Stimulated activated CD4-positive, alpha-beta T cell treated with anti-CD3 and anti-CD28 coated beads, Interleukin-1b, Interleukin-23, amount 100 ng/mL, for 24 hours (primary cell): ENCODE results near the gene DNAH3.
"Not testable (repeated sequence)": the region's sequence is repeated elsewhere in the genome, so short reads cannot be mapped to it uniquely, and the experiment has no call there.

ENCODE experiments used
- DNase-seq, 4 experiments: peaks; one replicate each; pipeline ENCODE4 v3.0.0-alpha.2; 2020; ENCODE audit warnings: low read depth in 4 of 4, low spot score in 1 of 4

Gene DNAH3

DNA sequence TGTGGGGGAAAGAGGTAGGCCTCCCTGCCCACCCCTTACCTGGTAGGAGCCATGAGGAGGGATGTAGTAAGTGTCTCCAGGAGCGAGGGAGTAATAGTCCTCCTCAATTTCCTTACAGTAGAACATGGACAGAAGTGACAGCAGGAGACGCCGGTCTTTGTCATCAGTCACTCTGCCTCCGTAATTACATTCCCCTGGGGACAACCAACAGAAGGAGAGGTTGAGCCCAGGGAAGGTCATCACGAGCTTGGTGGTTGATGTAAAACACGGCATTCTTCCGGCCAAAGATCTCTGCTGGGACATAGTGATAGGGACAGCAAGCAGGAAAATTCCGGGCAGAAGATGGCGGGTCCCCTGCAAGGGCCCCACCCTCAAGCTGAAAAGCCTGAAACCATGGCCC, 202.2 kb downstream of the DNAH3 start:
- no peak for DNase-seq

DNA sequence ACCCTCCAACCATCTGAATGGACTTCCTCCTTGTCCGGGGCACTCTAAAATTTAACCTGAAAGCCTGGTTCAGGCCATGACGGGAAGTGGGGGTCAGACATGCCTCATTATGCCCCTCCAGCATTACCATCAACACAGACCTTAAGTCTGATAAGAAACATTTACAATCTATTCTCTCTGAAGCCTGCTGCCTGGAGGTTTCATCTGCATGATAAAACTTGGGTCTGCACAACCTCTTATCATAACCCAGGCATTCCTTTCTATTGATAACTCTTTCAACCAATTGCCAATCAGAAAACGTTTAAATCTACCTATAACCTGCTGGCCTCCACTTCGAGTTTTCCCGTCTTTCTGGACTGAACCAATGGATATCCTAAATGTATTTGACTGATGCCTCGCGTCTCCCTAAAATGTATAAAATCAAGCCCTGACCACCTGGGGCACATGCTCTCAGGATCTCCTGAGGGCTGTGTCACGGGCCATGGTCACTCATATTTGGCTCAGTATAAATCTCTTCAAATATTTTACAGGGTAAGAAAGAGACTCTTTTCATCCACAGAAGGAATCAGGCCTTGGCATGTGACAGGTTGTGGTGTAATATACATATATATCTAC, 204.5 kb downstream of the DNAH3 start:
- DNase-seq, result no peak

DNA sequence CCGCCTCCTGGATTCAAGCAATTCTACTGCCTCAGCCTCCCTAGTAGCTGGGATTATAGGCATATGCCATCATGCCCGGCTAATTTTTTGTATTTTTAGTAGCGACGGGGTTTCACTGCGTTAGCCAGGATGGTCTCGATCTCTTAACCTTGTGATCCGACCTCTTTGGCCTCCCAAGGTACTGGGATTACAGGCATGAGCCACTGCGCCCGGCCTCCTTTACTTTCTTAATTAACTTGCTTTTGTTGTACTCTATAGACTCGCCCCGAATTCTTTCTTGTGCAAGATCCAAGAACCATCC, 205.1 kb downstream of the DNAH3 start:
- not testable (repeated sequence) for DNase-seq

DNA sequence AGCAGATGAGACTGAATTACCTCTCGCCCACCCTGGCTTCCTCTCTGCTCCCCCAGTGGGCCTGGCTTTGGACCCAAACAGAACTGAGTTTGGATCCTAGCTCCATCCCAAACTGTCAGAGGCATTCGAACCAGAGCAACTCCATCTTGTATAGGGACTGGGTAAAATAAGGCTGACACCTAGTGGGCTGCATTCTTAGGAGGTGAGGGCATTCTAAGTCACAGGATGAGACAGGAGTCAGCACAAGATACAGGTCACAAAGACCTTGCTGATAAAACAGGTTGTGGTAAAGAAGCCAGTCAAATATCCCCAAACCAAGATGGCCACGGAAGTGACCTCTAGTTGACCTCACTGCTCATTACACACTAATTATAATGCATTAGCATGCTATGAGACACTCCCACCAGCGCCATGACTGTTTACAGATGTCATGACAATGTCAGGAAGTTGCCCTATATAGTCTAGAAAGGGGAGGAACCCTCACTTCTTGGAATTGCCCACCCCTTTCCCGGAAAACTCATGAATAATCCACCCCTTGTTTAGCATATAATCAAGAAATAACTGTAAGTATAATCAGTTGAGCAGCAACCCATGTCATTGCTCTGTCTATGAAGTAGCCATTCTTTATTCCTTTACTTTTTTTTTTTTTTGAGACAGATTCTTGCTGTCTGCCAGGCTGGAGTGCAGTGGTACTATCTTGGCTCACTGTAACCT, 205.6 kb downstream of the DNAH3 start:
- peak in 2 of 4 experiments; percentile 20 to 23 for DNase-seq

DNA sequence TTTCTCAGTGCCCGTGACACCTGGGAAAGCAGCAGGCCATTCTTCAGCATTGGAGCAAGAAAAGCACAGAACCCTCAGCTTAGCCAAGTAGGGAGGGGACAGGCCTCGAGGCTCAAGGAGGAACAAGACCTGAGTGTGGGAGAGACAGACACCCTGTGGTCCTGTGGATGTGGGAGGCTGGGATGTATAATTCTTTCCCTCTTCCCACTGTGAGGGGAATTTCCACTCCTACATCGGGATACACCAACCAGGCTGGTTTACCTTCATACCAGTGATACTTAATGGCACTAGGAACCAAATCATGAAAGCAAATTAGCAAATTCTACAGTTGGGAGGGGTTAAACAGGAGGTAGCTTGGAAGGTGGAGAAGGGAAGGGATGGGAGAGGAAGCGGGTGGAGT, 208.4 kb downstream of the DNAH3 start:
- no peak for DNase-seq

DNA sequence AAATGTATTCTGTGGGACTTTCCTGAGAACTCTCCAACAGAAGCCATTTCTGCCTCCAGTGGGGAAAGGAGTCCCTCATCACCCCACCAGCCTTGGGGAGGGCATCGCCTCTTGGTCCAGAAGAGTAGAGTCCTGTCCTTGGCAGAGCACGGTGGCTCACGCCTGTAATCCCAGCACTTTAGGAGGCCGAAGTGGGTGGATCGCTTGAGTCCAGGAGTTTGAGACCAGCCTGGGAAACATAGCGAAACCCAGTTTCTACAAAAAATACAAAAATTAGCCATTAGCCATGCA, 209.1 kb downstream of the DNAH3 start:
- no peak for DNase-seq

DNA sequence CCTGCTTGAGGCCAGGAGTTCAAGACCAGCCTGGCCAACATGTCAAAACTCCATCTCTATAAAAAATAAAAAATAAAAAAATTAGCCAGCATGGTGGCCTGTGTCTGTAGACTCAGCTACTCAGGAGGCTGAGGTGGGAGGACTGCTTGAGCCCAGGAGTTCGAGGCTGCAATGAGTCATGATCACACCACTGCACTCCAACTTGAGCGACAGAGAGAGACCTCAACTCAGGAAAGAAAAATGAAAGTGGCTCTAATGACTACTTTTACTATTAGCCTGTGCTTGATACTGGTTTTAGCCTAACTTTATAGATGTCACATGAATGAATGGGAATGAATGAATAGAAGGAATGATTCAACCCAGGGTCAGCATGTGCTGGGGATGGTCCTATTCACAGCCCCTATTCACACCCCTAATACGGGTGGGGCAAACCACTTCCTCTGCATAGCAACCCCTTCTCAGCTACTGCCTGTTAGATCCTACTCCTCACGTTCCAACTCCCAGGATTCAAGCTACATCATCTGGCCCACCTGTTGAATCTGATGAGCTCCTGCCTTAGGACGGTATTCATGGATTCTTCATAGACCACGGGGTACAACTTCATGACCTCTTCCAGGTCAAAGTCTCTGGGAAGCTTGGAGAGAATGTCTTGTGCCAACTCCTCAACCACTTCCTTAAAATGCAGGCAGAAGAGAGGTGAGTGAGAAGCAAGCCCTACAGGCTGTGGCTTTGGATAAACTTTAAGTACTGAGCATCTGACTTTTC, 209.6 kb downstream of the DNAH3 start:
- no peak for DNase-seq

DNA sequence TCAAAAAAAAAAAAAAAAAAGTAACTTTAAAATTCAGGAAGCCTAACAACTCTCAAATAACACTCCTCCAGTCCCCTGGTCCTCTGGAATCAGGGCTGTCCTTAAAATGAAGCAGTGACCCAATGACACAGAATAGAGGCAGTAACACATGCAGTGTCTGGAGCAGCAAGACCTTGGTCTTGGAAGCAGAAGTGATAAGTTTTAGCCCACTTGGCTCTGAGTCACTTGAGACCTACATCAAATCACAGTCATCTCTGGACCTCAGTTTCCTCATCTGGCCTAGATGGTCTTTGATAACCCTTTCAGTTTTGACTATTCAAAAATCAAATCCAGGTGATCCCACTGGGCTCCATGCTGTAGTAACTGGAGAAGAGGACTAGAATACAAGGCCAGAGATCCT, 211.0 kb downstream of the DNAH3 start:
- DNase-seq, result no peak

DNA sequence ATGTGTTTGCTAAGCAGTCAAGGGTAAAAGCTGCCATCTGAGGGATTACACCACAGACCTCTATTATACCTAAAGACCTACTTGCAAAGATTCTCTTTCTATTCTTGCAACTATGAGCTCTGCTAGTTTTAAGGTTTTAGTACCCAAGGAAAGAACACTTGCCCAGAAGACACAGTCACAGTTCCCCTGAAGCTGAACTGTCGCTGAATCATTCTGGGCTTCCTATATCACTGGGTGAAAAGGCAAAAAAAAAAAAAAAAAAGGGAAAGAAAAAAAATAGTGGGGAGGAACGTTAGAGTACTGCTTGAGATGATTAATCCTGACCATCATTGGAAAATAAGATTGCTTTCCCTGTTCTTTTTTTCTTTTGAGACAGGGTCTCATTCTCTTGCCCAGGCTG, 212.2 kb downstream of the DNAH3 start:
- DNase-seq, result no peak

DNA sequence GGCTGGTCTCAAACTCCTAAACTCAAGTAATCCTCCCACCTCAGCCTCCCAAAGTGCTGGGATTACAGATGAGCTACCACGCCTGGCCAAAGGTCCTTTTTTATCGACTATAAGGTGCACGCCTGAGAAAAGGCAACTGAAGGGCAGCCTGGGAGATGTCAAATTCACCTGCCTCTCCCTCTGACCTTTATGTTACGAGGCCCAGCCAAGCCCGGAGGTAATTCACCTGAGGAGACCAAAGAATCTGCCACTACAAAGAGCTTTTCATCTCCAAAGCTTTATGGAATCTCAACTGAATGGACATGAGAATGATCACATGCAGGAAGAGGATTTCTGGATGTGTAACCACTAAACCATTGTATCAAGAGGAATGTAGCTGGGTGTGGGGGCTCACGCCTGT, 212.9 kb downstream of the DNAH3 start:
- no peak for DNase-seq

DNA sequence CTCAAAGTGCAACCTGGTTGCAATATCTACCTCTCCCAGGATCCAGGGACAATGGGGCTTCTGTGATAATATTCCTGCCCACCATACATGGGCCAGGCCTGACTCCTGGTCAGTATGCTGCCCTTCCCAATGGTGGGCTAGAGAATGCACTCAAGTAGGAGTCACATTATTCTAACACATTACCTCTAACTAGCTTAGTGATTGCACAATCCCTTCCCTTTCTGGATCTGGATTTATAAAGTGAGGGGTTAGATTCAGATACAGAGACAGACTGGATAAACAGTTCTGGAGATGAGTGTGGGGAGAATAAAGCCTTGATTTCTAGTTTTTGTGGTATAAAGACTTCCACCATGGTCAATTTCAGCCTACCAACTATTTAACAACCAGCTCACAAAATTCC, 217.1 kb downstream of the DNAH3 start:
- DNase-seq, result no peak

DNA sequence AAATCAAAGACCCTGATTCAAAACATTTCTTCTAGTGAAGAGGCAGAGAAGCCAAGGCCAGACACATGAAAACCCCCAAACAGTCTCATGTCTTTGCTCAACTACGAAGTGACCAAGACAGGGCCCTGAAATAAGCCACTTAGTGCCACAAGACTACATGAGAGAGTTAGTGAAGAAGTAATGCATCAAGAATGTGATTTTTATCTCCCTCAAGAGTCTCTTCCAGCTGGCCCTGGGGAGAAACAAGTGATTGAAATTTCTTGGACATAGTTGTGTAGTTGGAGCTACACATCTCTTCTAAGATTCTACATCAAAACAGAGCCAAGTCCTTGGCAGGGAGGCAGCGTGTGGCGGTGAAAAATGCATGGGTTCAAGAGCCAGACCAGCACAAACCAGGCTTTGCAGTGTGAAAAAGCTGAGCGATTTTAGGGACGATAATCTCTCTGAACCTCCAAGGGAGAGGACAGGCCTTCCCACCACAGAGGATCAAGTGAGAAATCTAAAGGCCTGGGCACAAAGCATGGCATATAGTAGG, 219.5 kb downstream of the DNAH3 start:
- DNase-seq, result no peak

DNA sequence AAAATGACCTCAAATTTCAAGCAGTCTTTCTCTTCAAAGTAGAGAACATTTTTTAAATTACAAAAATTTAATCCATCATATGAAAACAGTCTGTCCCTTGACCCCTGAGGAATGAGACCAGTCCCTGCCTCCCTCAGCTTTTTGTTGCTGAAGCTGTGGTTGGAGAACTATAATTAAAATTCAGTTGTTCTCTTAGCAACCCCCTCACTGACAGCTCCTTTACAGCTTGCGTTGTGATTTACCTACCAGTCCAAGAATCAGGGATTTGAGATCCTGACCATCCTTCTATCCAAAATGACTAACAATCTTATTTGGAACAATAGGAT, 220.3 kb downstream of the DNAH3 start:
- no peak for DNase-seq

DNA sequence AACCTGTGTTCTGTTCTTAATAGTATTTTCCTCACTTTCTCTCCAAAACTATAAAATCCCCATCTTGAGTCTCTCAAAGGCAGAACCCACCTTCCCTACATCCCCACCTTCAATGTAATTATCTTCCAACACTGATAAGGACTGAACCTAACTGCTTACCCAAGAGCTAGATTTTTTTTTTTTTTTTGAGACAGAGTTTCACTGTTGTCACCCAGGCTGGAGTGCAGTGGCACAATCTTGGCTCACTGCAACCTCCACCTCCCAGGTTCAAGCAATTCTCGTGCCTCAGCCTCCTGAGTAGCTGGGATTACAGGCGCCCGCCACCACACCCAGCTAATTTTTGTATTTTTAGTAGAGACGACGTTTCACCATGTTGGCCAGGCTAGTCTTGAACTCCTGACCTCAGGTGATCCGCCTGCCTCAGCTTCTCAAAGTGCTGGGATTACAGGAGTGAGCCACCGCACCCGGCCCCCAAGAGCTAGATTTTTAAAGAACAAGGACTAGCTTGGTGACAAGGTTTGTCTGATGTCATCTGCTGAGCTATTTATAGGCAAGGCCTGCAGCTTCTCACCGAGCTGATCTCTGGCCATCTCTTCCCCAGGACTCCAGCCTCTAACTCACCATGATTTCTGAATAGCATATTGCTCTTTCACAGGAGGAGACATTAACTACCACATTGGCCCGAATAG, 220.8 kb downstream of the DNAH3 start:
- DNase-seq, result not testable (repeated sequence)

DNA sequence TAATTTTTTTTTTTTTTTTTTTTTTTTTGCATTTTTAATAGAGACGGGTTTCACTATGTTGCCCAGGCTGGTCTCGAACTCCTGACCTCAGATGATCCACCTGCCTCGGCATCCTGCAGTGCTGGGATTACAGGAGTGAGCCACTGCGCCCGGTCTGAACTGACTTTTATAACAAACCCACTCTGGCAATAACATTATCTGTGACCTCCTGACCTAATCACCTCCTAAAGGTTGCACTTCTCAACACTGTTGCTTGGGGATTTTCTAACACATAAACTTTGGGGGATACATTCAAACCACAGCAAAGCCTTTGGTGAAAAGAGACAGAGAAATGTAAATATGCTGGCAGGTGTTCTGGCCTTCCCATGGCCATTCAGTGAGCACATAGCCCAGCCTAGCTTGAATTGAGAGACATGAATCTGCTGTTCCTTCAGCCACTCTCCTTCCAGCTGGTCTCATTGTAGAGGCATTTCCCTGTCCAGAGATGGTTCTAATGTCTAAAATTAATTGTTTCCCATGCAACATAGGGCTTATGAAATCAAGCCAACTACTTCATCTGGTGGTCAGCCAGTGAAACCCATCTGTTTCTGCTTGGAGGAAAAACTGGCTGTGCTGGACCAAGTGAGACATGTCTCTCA, 221.8 kb downstream of the DNAH3 start:
- no peak for DNase-seq

DNA sequence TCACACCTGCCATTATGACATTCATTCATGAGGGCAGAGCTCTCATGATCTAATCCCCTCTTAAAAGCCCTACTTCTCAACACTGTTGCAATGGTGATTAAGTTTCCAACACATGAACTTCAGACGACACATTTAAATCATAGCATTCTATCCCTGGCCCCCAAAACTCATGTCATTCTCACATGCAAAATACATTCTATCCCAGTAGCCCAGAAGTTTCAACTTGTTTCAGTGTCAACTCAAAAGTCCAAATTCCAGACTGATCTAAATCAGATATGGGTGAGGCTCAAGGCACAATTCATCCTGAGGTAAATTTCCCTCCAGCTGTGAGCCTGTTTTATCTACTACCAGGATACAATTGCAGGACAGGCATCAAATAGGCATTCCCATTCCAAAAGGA, 224.9 kb downstream of the DNAH3 start:
- no peak for DNase-seq

DNA sequence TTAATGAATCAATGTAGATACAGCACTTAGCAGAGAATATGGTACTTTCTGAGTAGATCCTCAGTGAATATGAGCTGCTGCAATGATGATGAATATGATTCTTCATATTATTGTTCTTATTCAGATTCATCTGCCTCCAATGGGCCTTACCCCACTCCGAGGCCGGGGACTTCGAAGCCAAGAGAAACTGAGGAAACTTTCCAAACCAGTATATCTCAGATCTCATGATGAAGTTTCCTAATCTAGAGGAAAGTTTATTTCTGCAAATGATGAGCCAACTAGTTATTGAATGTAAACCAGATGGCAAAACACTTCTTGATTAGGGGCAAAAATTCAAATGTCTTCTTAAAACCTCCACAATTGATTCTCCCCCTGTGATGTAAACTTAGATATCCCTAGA, 226.8 kb downstream of the DNAH3 start:
- DNase-seq, result no peak

DNA sequence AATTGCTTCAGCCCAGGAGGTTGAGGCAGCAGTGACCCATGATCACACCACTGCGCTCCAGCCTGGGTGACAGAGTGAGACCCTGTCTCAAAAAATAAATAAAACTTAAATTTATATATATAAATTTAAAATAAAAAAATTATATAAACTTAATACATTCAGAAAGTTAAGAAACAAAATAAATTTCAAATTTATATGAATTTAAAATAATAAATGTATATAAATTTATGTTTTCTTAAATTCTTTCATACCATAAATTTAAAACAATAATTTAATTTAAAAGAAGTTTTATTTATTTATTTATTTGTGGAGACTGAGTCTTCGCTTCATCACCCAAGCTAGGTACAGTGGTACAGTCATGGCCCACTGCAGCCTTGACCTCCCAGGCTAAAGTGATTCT, 229.8 kb downstream of the DNAH3 start:
- no peak for DNase-seq

DNA sequence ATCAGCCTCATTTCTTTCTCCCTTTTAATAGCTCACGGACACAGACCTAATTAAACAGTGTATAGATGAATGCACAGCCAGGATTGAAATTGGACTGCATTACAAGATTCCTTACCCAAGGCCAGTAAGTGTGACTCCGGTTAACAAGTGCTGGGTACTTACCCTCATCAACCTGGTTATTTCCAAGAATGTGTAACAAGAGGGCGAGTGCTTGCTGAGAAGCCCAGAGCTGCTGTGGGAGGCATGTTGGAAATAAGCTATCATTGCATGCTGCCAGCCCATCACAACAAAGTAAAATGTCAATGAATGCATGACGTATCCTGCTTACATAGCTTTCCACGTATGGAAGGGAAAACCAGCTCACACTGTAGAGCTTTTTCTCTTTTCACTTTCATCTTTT, 230.6 kb downstream of the DNAH3 start:
- no peak for DNase-seq

DNA sequence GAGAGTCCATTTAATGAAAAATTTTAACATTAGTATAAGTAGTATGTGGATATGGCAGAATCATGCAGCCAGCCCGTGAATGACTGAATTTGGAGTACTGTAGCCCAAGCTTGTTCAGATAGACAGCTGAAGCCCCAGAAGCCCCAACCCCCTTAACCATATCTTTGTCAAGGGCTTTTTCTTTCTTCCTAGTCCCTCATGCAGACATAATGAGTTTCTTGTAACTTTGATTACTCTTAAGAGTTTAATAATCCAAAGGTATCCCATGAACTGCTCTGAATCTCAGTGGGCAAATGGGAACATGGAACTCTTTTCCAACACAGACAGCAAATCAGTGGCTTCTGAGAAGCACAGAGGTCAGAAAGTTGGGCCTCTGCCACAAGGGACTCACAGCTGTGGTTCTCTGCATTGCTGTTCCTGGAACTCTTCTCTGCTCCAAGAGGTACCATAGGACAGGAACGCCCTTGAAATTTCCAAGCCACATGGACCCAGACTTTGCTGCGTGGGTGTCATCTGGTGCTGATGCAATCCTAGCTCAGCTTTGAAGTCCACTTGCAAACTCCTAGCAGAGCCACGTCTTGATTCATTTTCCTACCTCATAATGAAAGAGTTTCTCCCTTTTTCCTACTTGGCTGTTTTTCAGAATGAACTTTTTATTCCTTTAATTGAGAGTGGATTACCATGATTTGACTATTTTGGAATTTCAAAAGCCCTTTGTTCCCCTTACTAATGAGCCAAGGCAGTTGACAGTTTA, 232.0 kb downstream of the DNAH3 start:
- no peak for DNase-seq

DNA sequence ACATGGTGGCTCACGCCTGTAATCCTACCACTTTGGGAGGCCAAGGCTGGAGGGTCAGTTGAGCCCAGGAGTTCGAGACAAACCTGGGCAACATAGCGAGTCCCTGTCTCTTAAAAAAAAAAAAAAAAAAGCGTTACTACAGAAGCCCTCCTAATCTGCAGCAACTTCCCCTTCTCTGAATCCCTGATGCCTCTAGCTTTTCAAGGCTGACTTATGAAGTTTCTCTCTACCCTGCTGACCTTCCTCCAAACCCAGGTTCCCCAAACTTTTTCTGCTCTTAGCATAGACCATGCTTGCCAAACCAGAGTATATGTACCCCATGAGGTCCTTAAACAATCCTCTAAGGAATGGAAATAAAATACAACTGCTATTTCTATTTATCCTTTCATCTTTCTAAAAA, 233.7 kb downstream of the DNAH3 start:
- DNase-seq, result no peak
